K562 (cell line): Measurements from ENCODE around the gene GPR78. TPM values are rescaled to one million over a fixed set of nuclear protein-coding genes. Genes with fewer than 3 reads are reported as not detected.
A peak's percentile ranks its signal among the peaks of the same experiment; 100 is the strongest.

Experiments used
- CCAR2 ChIP-seq: fragments of 200-400 bp; formaldehyde crosslinking; IDR thresholded peaks from 2 replicates; pipeline ENCODE4 v1.6.1; 2017; ENCODE audit warnings: mild to moderate bottlenecking, low read depth, low read length
- CHD2 ChIP-seq: IDR thresholded peaks from 2 replicates; pipeline ENCODE4 v1.6.1; 2011; ENCODE audit warnings: low read depth, low read length
- CREM ChIP-seq: IDR thresholded peaks from 2 replicates; pipeline ENCODE4 v1.6.1; 2014; ENCODE audit warnings: antibody characterized with exemption, low read depth
- DNMT1 ChIP-seq: fragments of 450-650 bp; IDR thresholded peaks from 2 replicates; pipeline ENCODE4 v1.6.1; 2016; ENCODE audit warnings: antibody characterized with exemption, mild to moderate bottlenecking
- GTF2E2 ChIP-seq: fragments of 200-800 bp; sonication (Bioruptor generic); IDR thresholded peaks from 2 replicates; pipeline ENCODE4 v1.6.1; 2016; ENCODE audit warnings: missing genetic modification characterization, missing compliant biosample characterization
- JUND ChIP-seq, 2 experiments: IDR thresholded peaks; 2 replicates in 1 of 2; 3 replicates in 1 of 2; pipeline ENCODE4 v1.6.1; 2011; ENCODE audit warnings: borderline replicate concordance in 2 of 2, low read depth in 2 of 2, low read length in 2 of 2, improper control_type of control experiment in 1 of 2, missing biosample characterization in 1 of 2, missing genetic modification characterization in 1 of 2, missing genetic modification reagents in 1 of 2
- KLF16 ChIP-seq: IDR thresholded peaks from 2 replicates; pipeline ENCODE4 v1.6.1; 2016; ENCODE audit warnings: antibody characterized with exemption
- KLF6 ChIP-seq: fragments of 250-450 bp; sonication (Bioruptor Pico); IDR thresholded peaks from 2 replicates; pipeline ENCODE4 v1.4.0; 2020; ENCODE audit warnings: mild to moderate bottlenecking, moderate library complexity, borderline replicate concordance
- POLR2A ChIP-seq: fragments of 450-650 bp; conservative IDR thresholded peaks from 2 replicates; pipeline ENCODE4 v1.6.1; 2016
- RBM15 ChIP-seq: fragments of 200-400 bp; formaldehyde crosslinking; IDR thresholded peaks from 2 replicates; pipeline ENCODE4 v1.6.1; 2018; ENCODE audit warnings: mild to moderate bottlenecking, low read length, moderate library complexity; ENCODE audit not compliant: insufficient read depth
- SIN3A ChIP-seq, 2 experiments: fragments of 150-350 bp in 1 of 2; IDR thresholded peaks; 2 replicates each; pipeline ENCODE4 v1.6.1; 2011 to 2016; ENCODE audit warnings: borderline replicate concordance in 2 of 2, low read depth in 2 of 2, low read length in 2 of 2, mild to moderate bottlenecking in 2 of 2, moderate library complexity in 2 of 2; ENCODE audit not compliant: control insufficient read depth in 1 of 2
- SLC30A9 ChIP-seq: fragments of 250-450 bp; sonication (Bioruptor Pico); IDR thresholded peaks from 2 replicates; pipeline ENCODE4 v1.8.0; 2022; ENCODE audit warnings: mild to moderate bottlenecking, moderate library complexity
- SNRNP70 ChIP-seq: fragments of 200-400 bp; formaldehyde crosslinking; optimal IDR thresholded peaks from 2 replicates; pipeline ENCODE3; 2017; ENCODE audit warnings: low read depth, low read length
- TBP ChIP-seq: optimal IDR thresholded peaks from 2 replicates; pipeline ENCODE3; 2011; ENCODE audit warnings: low read depth, low read length, improper control_type of control experiment
- TEAD1 ChIP-seq, 2 experiments: fragments of 450-650 bp in 1 of 2; sonication (generic) in 1 of 2; formaldehyde crosslinking; IDR thresholded peaks; 2 replicates each; pipeline versions ENCODE4 v1.4.0 to v1.8.0; 2020 to 2022; ENCODE audit warnings: mild to moderate bottlenecking in 2 of 2, missing genetic modification reagents in 1 of 2
- TEAD2 ChIP-seq: fragments of 450-650 bp; IDR thresholded peaks from 2 replicates; pipeline ENCODE4 v1.6.1; 2016; ENCODE audit warnings: missing genetic modification characterization, control low read depth, missing compliant biosample characterization
- TOE1 ChIP-seq, 2 experiments: fragments of 450-650 bp in 1 of 2; sonication (generic) in 1 of 2; formaldehyde crosslinking in 1 of 2; IDR thresholded peaks; 2 replicates each; pipeline versions ENCODE4 v1.7.1 to v1.8.0; 2016 to 2022; ENCODE audit warnings: borderline replicate concordance in 2 of 2, mild to moderate bottlenecking in 2 of 2, antibody characterized with exemption in 1 of 2, inconsistent platforms in 1 of 2, low read depth in 1 of 2, missing genetic modification reagents in 1 of 2, moderate library complexity in 1 of 2
- ZBTB17 ChIP-seq: fragments of 450-650 bp; formaldehyde crosslinking; IDR thresholded peaks from 2 replicates; pipeline ENCODE4 v1.4.0; 2020; ENCODE audit warnings: mild to moderate bottlenecking
- ZBTB7A ChIP-seq: IDR thresholded peaks from 2 replicates; pipeline ENCODE4 v1.6.1; 2011; ENCODE audit warnings: low read depth, mild to moderate bottlenecking, low read length, moderate library complexity, borderline replicate concordance; ENCODE audit not compliant: control insufficient read depth
- ZNF232 ChIP-seq: sonication (generic); formaldehyde crosslinking; IDR thresholded peaks from 2 replicates; pipeline ENCODE4 v1.8.0; 2022; ENCODE audit warnings: mild to moderate bottlenecking, missing genetic modification reagents
- ZNF263 ChIP-seq: sonication (generic); formaldehyde crosslinking; IDR thresholded peaks from 2 replicates; pipeline ENCODE4 v1.8.0; 2022; ENCODE audit warnings: mild to moderate bottlenecking, missing genetic modification reagents, borderline replicate concordance
- ZNF311 ChIP-seq: fragments of 250-450 bp; sonication (Bioruptor Pico); IDR thresholded peaks from 2 replicates; pipeline ENCODE4 v1.4.0; 2020; ENCODE audit warnings: mild to moderate bottlenecking, moderate library complexity
- ZNF41 ChIP-seq: fragments of 250-450 bp; sonication (Bioruptor Pico); conservative IDR thresholded peaks from 2 replicates; pipeline ENCODE4 v1.4.0; 2020; ENCODE audit warnings: mild to moderate bottlenecking
- ZNF668 ChIP-seq: fragments of 250-450 bp; sonication (Bioruptor Pico); IDR thresholded peaks from 2 replicates; pipeline ENCODE4 v1.8.0; 2022; ENCODE audit warnings: mild to moderate bottlenecking, inconsistent platforms
- ZNF717 ChIP-seq: fragments of 250-450 bp; sonication (Bioruptor Pico); IDR thresholded peaks from 2 replicates; pipeline ENCODE4 v1.5.0; 2021
- ZZZ3 ChIP-seq: fragments of 450-650 bp; IDR thresholded peaks from 2 replicates; pipeline ENCODE4 v1.6.1; 2016; ENCODE audit warnings: antibody characterized with exemption, mild to moderate bottlenecking, moderate library complexity
- polyA plus RNA-seq, 8 experiments: library from polyadenylated mRNA; depleted of rRNA in 4 of 8; stranded (reverse) in 5 of 8; unstranded in 3 of 8; fragments of >200 nt; fragmentation: Nextera tagmentation in 2 of 8; fragmentation: Illumina TruSeq in 1 of 8; extraction: Ambion mirVana in 2 of 8; extraction: Trizol in 1 of 8; gene quantifications; 2 replicates each; pipeline versions ENCODE4 v1.2.1 to v1.2.3, GENCODE V29; 2011 to 2014; ENCODE audit warnings: inconsistent platforms in 1 of 8, missing spikeins in 1 of 8
- total RNA-seq, 7 experiments: library from RNA; depleted of rRNA in 6 of 7; stranded (reverse); fragments of >200 nt in 6 of 7; fragmentation: Illumina TruSeq in 2 of 7; extraction: Trizol in 2 of 7; gene quantifications; 2 replicates each; pipeline versions ENCODE4 v1.2.1 to v1.2.3, GENCODE V29; 2011 to 2021; ENCODE audit warnings: low replicate concordance in 1 of 7
- TF ChIP-seq, protein P1 (sequence below): fragments of 250-450 bp; sonication (Bioruptor Pico); IDR thresholded peaks from 2 replicates; pipeline ENCODE4 v1.8.0; 2021; ENCODE audit warnings: borderline replicate concordance, mild to moderate bottlenecking, moderate library complexity; ENCODE audit not compliant: poor library complexity, severe bottlenecking
- TF ChIP-seq, protein P2 (sequence below): fragments of 450-650 bp; IDR thresholded peaks from 2 replicates; pipeline ENCODE4 v1.6.1; 2014; ENCODE audit warnings: low read depth, mild to moderate bottlenecking, moderate library complexity, borderline replicate concordance

Gene GPR78
- total and polyA plus RNA-seq, 9 of the 15 experiments (the other 6 are each of a cell fraction or from before 2014, with no cell fraction given): 0.04 to 0.13 (median 0.07) TPM; not detected in 4

DNA sequence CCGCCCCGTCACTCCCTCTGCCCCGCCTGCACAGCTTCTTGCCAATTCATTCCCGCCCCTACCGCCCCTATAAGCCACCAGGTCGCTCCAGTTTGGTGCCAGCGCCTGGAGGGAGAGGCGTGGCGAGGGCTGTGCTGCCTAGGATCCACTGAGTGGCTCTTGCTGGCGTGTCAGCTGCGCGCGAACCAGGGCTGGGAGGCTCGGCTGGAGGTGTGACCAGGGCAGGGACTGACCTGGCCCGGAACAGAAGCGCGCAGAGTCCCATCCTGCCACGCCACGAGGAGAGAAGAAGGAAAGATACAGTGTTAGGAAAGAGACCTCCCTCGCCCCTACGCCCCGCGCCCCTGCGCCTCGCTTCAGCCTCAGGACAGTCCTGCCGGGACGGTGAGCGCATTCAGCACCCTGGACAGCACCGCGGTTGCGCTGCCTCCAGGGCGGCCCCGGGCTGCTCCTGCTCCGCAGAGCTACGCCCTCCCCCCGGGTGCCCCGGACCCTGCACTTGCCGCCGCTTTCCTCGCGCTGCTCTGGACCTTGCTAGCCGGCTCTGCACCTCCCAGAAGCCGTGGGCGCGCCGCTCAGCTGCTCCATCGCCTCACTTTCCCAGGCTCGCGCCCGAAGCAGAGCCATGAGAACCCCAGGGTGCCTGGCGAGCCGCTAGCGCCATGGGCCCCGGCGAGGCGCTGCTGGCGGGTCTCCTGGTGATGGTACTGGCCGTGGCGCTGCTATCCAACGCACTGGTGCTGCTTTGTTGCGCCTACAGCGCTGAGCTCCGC is at the start of gene GPR78 (continued):
- no peak; the same call in 1 of the 2 replicates for TF ChIP-seq ZBTB7A
- no peak for TF ChIP-seq TEAD2
- no peak for TF ChIP-seq KLF16
- TF ChIP-seq POLR2A: no peak
- peak; percentile 92 for TF ChIP-seq ZNF232 (CRISPR knock-in tag)
- TF ChIP-seq CCAR2: no peak
- peak; percentile 48; the same call in 1 of the 2 replicates for TF ChIP-seq ZNF263
- TF ChIP-seq TBP: no peak
- TF ChIP-seq ZNF668 (CRISPR knock-in tag): no peak
- TF ChIP-seq, protein P1, sequence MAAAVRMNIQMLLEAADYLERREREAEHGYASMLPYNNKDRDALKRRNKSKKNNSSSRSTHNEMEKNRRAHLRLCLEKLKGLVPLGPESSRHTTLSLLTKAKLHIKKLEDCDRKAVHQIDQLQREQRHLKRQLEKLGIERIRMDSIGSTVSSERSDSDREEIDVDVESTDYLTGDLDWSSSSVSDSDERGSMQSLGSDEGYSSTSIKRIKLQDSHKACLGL (CRISPR knock-in tag): no peak
- no peak for TF ChIP-seq DNMT1
- TF ChIP-seq JUND (IDR thresholded peaks at IDR 0.05; ENCODE audit: borderline replicate concordance, low read depth, low read length): peak; percentile 5; the same call in 1 of the 2 replicates
- no peak for TF ChIP-seq JUND (tag; IDR thresholded peaks at IDR 0.05; ENCODE audit: borderline replicate concordance, low read depth, low read length)
- no peak for TF ChIP-seq ZNF717 (CRISPR knock-in tag)
- TF ChIP-seq KLF6 (CRISPR knock-in tag): no peak
- TF ChIP-seq TEAD1 (CRISPR knock-in tag; IDR thresholded peaks at IDR 0.05): peak in 1 of 2 experiments; percentile 90; a peak in 1 of 4 replicates
- TF ChIP-seq SIN3A (IDR thresholded peaks at IDR 0.05; ENCODE audit: borderline replicate concordance in 2 of 2, control insufficient read depth in 1 of 2, low read depth in 2 of 2, low read length in 2 of 2): peak in 1 of 2 experiments; percentile 43; a peak in 1 of 4 replicates
- no peak for TF ChIP-seq TOE1 (IDR thresholded peaks at IDR 0.05; ENCODE audit: borderline replicate concordance)
- no peak for TF ChIP-seq TOE1 (CRISPR knock-in tag; IDR thresholded peaks at IDR 0.05; ENCODE audit: borderline replicate concordance, low read depth)
- no peak for TF ChIP-seq SLC30A9 (CRISPR knock-in tag)
- TF ChIP-seq CREM: peak; percentile 42
- TF ChIP-seq RBM15: no peak
- no peak for TF ChIP-seq SNRNP70
- no peak for TF ChIP-seq GTF2E2 (tag)
- no peak for TF ChIP-seq ZZZ3
- TF ChIP-seq ZNF41 (CRISPR knock-in tag): no peak
- no peak for TF ChIP-seq ZNF311 (CRISPR knock-in tag)
- no peak for TF ChIP-seq CHD2
- TF ChIP-seq ZBTB17 (CRISPR knock-in tag): no peak
- TF ChIP-seq, protein P2, sequence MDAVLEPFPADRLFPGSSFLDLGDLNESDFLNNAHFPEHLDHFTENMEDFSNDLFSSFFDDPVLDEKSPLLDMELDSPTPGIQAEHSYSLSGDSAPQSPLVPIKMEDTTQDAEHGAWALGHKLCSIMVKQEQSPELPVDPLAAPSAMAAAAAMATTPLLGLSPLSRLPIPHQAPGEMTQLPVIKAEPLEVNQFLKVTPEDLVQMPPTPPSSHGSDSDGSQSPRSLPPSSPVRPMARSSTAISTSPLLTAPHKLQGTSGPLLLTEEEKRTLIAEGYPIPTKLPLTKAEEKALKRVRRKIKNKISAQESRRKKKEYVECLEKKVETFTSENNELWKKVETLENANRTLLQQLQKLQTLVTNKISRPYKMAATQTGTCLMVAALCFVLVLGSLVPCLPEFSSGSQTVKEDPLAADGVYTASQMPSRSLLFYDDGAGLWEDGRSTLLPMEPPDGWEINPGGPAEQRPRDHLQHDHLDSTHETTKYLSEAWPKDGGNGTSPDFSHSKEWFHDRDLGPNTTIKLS: no peak
